NCI-H2227 (cell line): Measurements from ENCODE around the gene KLHL18.
"Not testable (repeated sequence)": the region's sequence is repeated elsewhere in the genome, so short reads cannot be mapped to it uniquely, and the experiment has no call there.

ENCODE experiments used
- DNase-seq: peaks from one replicate; lab custom pipeline; 2025; ENCODE audit not compliant: unreplicated experiment; lab: John Stamatoyannopoulos, UW

Gene KLHL18

GRCh38 chr3:47356201-47356600, 73.5 kb downstream of the KLHL18 start:
- DNase-seq, result no peak

GRCh38 chr3:47359323-47359722, 76.6 kb downstream of the KLHL18 start:
- DNase-seq, result no peak

GRCh38 chr3:47360110-47360517, 77.4 kb downstream of the KLHL18 start:
- not testable (repeated sequence) for DNase-seq

- no peak for DNase-seq
Measured at GRCh38 chr3:47362701-47363100, 80.0 kb downstream of the KLHL18 start.

GRCh38 chr3:47365213-47366153, 82.7 kb downstream of the KLHL18 start:
- no peak for DNase-seq

- DNase-seq, result no peak
Measured at GRCh38 chr3:47366833-47367232, 84.1 kb downstream of the KLHL18 start.

- no peak for DNase-seq
Measured at GRCh38 chr3:47367631-47368030, 84.9 kb downstream of the KLHL18 start.

- DNase-seq, result not testable (repeated sequence)
Measured at GRCh38 chr3:47370020-47370419, 87.3 kb downstream of the KLHL18 start.

GRCh38 chr3:47370887-47371697, 88.3 kb downstream of the KLHL18 start:
- peak; percentile 11 for DNase-seq

GRCh38 chr3:47374587-47374986, 91.8 kb downstream of the KLHL18 start:
- DNase-seq, result no peak

- no peak for DNase-seq
Measured at GRCh38 chr3:47376393-47376792, 93.6 kb downstream of the KLHL18 start.

GRCh38 chr3:47377186-47377585, 94.4 kb downstream of the KLHL18 start:
- DNase-seq, result no peak

GRCh38 chr3:47378869-47379268, 96.1 kb downstream of the KLHL18 start:
- DNase-seq, result no peak

- DNase-seq, result no peak
Measured at GRCh38 chr3:47379411-47379899, 96.7 kb downstream of the KLHL18 start.

GRCh38 chr3:47380026-47380600, 97.4 kb downstream of the KLHL18 start:
- no peak for DNase-seq

GRCh38 chr3:47380601-47381316, 98.0 kb downstream of the KLHL18 start, which contains the start of gene PTPN23:
Gene PTPN23, plus strand, starts transcription at chr3:47381021. Its CDS starts 76 bp downstream, at chr3:47381097.
- peak; percentile 98 for DNase-seq

GRCh38 chr3:47381317-47382157, 98.8 kb downstream of the KLHL18 start:
- peak; percentile 87 for DNase-seq

- no peak for DNase-seq
Measured at GRCh38 chr3:47384425-47384824, 101.7 kb downstream of the KLHL18 start.

- no peak for DNase-seq
Measured at GRCh38 chr3:47385007-47385406, 102.3 kb downstream of the KLHL18 start.

GRCh38 chr3:47385796-47386195, 103.1 kb downstream of the KLHL18 start:
- no peak for DNase-seq
